ENCODE measurements around the gene RNF5. TPM values are rescaled to one million over a fixed set of nuclear protein-coding genes. Genes with fewer than 3 reads are reported as not detected.

The RNF5 gene
- total RNA-seq, 4 donors from 2014 or later: 74.5 to 117 (median 107) TPM

DNA sequence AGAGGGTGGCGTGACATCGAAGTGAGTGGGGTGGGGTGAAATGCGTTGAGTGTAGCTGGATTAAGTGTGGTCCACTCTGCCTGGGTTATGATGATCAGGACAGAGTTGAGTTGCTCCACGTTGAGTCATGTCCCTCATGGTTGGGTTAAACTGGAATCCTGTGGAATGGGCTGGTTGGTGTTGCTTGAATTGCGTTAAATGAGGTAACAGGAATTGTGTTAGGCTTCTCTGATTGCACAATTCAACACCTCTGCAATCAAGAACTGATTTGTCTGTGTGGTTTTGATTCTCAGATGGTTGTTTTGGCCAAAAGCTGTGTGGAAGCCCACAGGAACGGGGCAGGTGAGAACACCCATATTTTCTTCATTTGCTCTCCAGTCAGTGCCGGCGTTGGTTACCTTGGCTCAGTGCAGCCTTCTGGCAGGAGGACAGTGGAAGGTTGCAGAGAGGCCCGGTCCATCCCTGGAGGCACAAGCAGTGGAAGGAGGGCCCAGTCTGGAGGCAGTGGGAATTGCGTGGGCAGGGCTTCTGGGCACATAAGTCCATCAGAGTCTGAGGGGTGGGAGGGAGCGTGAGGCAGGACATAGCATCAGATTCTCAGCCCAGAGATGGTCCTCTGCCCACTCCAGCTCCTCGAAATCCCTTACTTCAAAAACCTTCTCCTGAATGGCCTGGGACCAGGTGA lies 34.0 kb downstream of the RNF5 start:
- H3K36me3 ChIP-seq: no peaks in the 10 kb centered on the region
- no peak for TF ChIP-seq EP300 (IDR thresholded peaks at IDR 0.05)
- TF ChIP-seq, protein P1, sequence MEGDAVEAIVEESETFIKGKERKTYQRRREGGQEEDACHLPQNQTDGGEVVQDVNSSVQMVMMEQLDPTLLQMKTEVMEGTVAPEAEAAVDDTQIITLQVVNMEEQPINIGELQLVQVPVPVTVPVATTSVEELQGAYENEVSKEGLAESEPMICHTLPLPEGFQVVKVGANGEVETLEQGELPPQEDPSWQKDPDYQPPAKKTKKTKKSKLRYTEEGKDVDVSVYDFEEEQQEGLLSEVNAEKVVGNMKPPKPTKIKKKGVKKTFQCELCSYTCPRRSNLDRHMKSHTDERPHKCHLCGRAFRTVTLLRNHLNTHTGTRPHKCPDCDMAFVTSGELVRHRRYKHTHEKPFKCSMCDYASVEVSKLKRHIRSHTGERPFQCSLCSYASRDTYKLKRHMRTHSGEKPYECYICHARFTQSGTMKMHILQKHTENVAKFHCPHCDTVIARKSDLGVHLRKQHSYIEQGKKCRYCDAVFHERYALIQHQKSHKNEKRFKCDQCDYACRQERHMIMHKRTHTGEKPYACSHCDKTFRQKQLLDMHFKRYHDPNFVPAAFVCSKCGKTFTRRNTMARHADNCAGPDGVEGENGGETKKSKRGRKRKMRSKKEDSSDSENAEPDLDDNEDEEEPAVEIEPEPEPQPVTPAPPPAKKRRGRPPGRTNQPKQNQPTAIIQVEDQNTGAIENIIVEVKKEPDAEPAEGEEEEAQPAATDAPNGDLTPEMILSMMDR (IDR thresholded peaks at IDR 0.05): no peak
- no peak for TF ChIP-seq POLR2A (IDR thresholded peaks at IDR 0.05)
- no peak for DNase-seq (ENCODE audit: low spot score in 2 of 2)
- H3K4me1 ChIP-seq: no peaks in the 10 kb centered on the region
- WGBS, 2 donors: 79 to 80% methylated on average over 12 of the region's 12 CpGs
- no peak overlapping the region for H3K4me3 ChIP-seq
- H3K27ac ChIP-seq: no peak overlapping the region
- H3K27me3 ChIP-seq: no peaks in the 10 kb centered on the region
- H3K9me3 ChIP-seq: no peaks in the 10 kb centered on the region

DNA sequence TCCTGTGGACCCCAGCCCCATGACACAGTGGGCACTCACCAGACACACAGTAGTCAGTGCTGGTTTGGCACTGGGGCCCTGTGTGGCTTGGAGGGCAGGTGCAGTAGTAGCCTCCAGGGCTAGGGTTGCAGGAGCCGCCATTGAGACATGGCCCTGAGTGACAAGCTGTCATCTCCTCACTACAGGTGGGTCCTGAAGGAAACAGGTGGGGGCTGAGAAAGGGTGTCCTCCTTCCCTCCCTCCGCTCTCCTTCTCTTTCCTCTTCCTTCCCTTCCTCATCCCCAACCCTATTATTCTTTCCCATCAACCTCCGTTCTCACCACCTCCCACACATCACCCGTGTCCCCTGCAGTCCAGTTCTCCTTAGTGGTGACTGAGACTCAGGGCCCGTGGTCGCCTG lies 35.4 kb downstream of the RNF5 start:
- no peaks in the 10 kb centered on the region for H3K4me1 ChIP-seq
- 75 to 90% methylated on average over 6 of the region's 6 CpGs for WGBS, 2 donors
- H3K4me3 ChIP-seq: no peak overlapping the region
- H3K27me3 ChIP-seq: no peaks in the 10 kb centered on the region
- no peaks in the 10 kb centered on the region for H3K9me3 ChIP-seq
- no peak overlapping the region for H3K27ac ChIP-seq
- DNase-seq (ENCODE audit: low spot score in 2 of 2): no peak
- TF ChIP-seq, protein P1 (IDR thresholded peaks at IDR 0.05): no peak
- TF ChIP-seq EP300 (IDR thresholded peaks at IDR 0.05): no peak
- TF ChIP-seq POLR2A (IDR thresholded peaks at IDR 0.05): no peak
- H3K36me3 ChIP-seq: no peaks in the 10 kb centered on the region

DNA sequence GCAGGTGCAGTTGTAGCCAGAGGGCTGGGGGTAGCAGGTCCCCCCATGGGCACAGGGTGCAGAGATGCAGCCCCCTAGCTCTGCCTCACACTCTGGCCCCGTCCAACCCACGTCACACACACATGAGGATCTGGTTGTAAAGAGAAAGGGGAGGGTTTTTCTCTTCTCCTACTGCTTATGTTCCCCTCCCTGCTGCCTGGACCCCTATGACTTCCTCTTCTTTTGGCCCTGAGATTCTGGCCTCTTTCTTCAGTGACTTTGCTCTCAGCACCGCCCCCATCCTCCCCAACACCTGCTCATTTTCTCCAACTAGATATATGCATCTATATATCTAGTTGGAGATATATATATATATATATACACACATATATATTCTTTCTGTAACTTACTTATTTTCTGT lies 35.9 kb downstream of the RNF5 start:
- no peak for DNase-seq (ENCODE audit: low spot score in 2 of 2)
- Histone ChIP-seq H3K27me3 (no peaks in the 10 kb centered on the region), H3K4me1 (no peaks in the 10 kb centered on the region), H3K4me3 (no peak overlapping the region), H3K9me3 (no peaks in the 10 kb centered on the region), H3K36me3 (no peaks in the 10 kb centered on the region), H3K27ac (no peak overlapping the region)
- TF ChIP-seq EP300 (IDR thresholded peaks at IDR 0.05) (no peak), POLR2A (IDR thresholded peaks at IDR 0.05) (no peak)
- TF ChIP-seq, protein P1 (IDR thresholded peaks at IDR 0.05): no peak
- 74 to 84% methylated on average over 3 of the region's 3 CpGs for WGBS, 2 donors

DNA sequence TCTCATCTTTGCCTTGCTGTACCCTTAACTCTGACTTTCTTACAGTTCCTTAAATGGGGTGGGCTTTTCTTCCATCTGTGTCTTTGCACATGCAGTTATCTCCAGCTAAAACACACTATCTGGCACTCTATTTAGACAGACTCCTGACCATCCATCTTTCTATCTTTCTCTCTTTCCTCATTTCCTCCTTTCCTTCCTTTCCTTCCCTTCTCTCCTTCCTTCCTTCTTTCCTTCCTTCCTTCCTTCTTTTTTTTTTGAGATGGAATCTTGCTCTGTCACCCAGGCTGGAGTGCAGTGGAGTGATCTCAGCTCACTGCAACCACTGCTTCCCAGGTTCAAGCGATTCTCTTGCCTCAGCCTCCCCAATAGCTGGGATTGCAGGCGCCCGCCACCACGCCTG lies 37.4 kb downstream of the RNF5 start:
- Histone ChIP-seq H3K36me3 (no peaks in the 10 kb centered on the region), H3K27me3 (no peaks in the 10 kb centered on the region), H3K4me3 (no peak overlapping the region), H3K4me1 (no peaks in the 10 kb centered on the region), H3K9me3 (no peaks in the 10 kb centered on the region), H3K27ac (no peak overlapping the region)
- no peak for DNase-seq (ENCODE audit: low spot score in 2 of 2)
- TF ChIP-seq, protein P1 (IDR thresholded peaks at IDR 0.05): no peak
- TF ChIP-seq POLR2A (IDR thresholded peaks at IDR 0.05) (no peak), EP300 (IDR thresholded peaks at IDR 0.05) (no peak)
- 90 to 95% methylated on average over 4 of the region's 4 CpGs for WGBS, 2 donors

DNA sequence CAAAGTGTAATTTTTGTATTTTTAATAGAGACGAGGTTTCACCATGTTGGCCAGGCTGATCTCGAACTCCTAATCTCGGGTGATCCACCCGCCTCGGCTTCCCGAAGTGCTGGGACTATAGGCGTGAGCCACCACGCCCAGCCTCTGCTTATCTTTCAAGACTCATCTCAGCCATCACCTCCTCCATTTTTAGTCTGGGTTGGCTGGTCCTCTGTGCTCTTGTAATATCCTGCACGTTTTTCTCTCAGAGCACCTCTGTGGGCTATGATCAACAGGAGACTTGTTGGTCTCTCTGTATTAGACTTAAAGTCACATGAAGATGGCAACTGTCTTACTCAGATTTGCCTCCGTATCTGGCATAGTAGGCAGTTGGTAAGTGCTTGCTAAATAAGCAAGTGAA lies 38.1 kb downstream of the RNF5 start:
- Histone ChIP-seq H3K9me3 (no peaks in the 10 kb centered on the region), H3K36me3 (no peaks in the 10 kb centered on the region), H3K27me3 (no peaks in the 10 kb centered on the region), H3K4me3 (no peak overlapping the region), H3K4me1 (no peaks in the 10 kb centered on the region), H3K27ac (no peak overlapping the region)
- 79 to 87% methylated on average over 10 of the region's 10 CpGs for WGBS, 2 donors
- no peak for DNase-seq (ENCODE audit: low spot score in 2 of 2)
- no peak for TF ChIP-seq EP300 (IDR thresholded peaks at IDR 0.05)
- no peak for TF ChIP-seq POLR2A (IDR thresholded peaks at IDR 0.05)
- TF ChIP-seq, protein P1 (IDR thresholded peaks at IDR 0.05): no peak
